HepG2 (cell line): ENCODE measurements around the gene CHL1. TPM values are rescaled to one million over a fixed set of nuclear protein-coding genes. Genes with fewer than 3 reads are reported as not detected.

Experiments used
- ATAC-seq: fragments of 200-7000 bp; cut with Tn5 transposase; 3 replicates; pipeline ENCODE4 v1.9.1; 2020; ENCODE audit warnings: mild to moderate bottlenecking, moderate library complexity
- BruUV-seq: library from RNA; stranded (reverse); fragments of 400-500 nt; replicated peaks from 2 replicates; lab custom pipeline; 2021; lab: Mats Ljungman, UMichigan
- CTCF ChIA-PET: fragments of 300-600 bp; formaldehyde crosslinking; extraction: SDS; loops from one replicate; lab custom pipeline; 2021; ENCODE audit warnings: low total read pairs, inconsistent platforms, low intra/inter-chr PET ratio; lab: Yijun Ruan, JAX
- POLR2A ChIA-PET: fragments of 350-600 bp; sonication (Branson Sonifier 250); formaldehyde crosslinking; loops from one replicate; lab custom pipeline; 2020; ENCODE audit warnings: antibody characterized with exemption, inconsistent platforms; lab: Yijun Ruan, JAX
- DNase-seq: peaks from one replicate; pipeline ENCODE4 v3.0.0-alpha.2; 2015; ENCODE audit warnings: low spot score
- FAIRE-seq: peaks from 3 replicates; lab custom pipeline; 2011; peaks lifted over from hg19 to GRCh38; lab: Jason Lieb, UNC
- H2AFZ ChIP-seq: one replicate; pipeline ENCODE4 v1.6.1; 2011; ENCODE audit warnings: low read length, inconsistent platforms
- H3K27ac ChIP-seq: fragments of 300-600 bp; 3 replicates; pipeline ENCODE4 v1.8.0; 2011; ENCODE audit warnings: mixed run types, mild to moderate bottlenecking, mixed read lengths, low read length, inconsistent platforms; ENCODE audit not compliant: insufficient read depth; ENCODE audit errors: extremely low read length
- H3K27me3 ChIP-seq, 2 experiments: fragments of 200-600 bp in 1 of 2; 2 replicates in 1 of 2; 3 replicates in 1 of 2; pipeline versions ENCODE4 v1.6.0 to v1.8.0; 2011; ENCODE audit warnings: low read length in 2 of 2, mild to moderate bottlenecking in 2 of 2, moderate library complexity in 2 of 2, inconsistent platforms in 1 of 2; ENCODE audit not compliant: insufficient read depth in 2 of 2, control insufficient read depth in 1 of 2
- H3K36me3 ChIP-seq, 2 experiments: fragments of 200-600 bp in 1 of 2; replicated peaks in 1 of 2; 2 replicates in 1 of 2; 3 replicates in 1 of 2; pipeline versions ENCODE4 v1.5.1 to v1.8.0; 2011; ENCODE audit warnings: low read length in 2 of 2, inconsistent platforms in 1 of 2; ENCODE audit not compliant: insufficient read depth in 2 of 2, control insufficient read depth in 1 of 2
- H3K4me1 ChIP-seq: 2 replicates; pipeline ENCODE4 v1.5.1; 2012; ENCODE audit warnings: low read length, inconsistent platforms; ENCODE audit not compliant: insufficient read depth
- H3K4me2 ChIP-seq: 2 replicates; pipeline ENCODE4 v1.6.0; 2011; ENCODE audit warnings: low read depth, low read length, inconsistent platforms
- H3K4me3 ChIP-seq, 3 experiments: fragments of 200-600 bp in 1 of 3; sonication (generic), shearing (Covaris generic) in 1 of 3; replicated peaks in 1 of 3; 2 replicates each; pipeline ENCODE4 v1.5.1; 2011 to 2016; ENCODE audit warnings: low read length in 3 of 3, inconsistent platforms in 2 of 3, low read depth in 2 of 3, mild to moderate bottlenecking in 2 of 3, control low read depth in 1 of 3, mixed read lengths in 1 of 3; ENCODE audit not compliant: insufficient read depth in 1 of 3
- H3K79me2 ChIP-seq: one replicate; pipeline ENCODE4 v1.6.1; 2011; ENCODE audit warnings: low read length, inconsistent platforms; ENCODE audit not compliant: insufficient read depth
- H3K9ac ChIP-seq: 2 replicates; pipeline ENCODE4 v1.6.0; 2011; ENCODE audit warnings: mild to moderate bottlenecking, low read depth, low read length, inconsistent platforms; ENCODE audit not compliant: insufficient read depth
- H3K9me3 ChIP-seq: 2 replicates; pipeline ENCODE4 v1.5.1; 2012; ENCODE audit warnings: mild to moderate bottlenecking, low read length
- H4K20me1 ChIP-seq: 2 replicates; pipeline ENCODE4 v1.6.0; 2011; ENCODE audit warnings: inconsistent platforms, mild to moderate bottlenecking, low read length, moderate library complexity; ENCODE audit not compliant: insufficient read depth
- HMGXB4 ChIP-seq, 2 experiments: sonication (generic) in 1 of 2; formaldehyde crosslinking in 1 of 2; IDR thresholded peaks; 2 replicates each; pipeline versions ENCODE4 v1.4.0 to v1.6.1; 2018 to 2020; ENCODE audit warnings: missing genetic modification reagents in 2 of 2, borderline replicate concordance in 1 of 2, low read depth in 1 of 2, mild to moderate bottlenecking in 1 of 2, missing biosample characterization in 1 of 2
- JUN ChIP-seq: sonication (generic); formaldehyde crosslinking; IDR thresholded peaks from 2 replicates; pipeline ENCODE4 v1.4.0; 2020; ENCODE audit warnings: mild to moderate bottlenecking, missing genetic modification reagents
- JUND ChIP-seq: sonication (generic); formaldehyde crosslinking; IDR thresholded peaks from 2 replicates; pipeline ENCODE4 v1.8.0; 2022; ENCODE audit warnings: mild to moderate bottlenecking, missing genetic modification reagents
- KIAA2018 ChIP-seq: sonication (generic); formaldehyde crosslinking; IDR thresholded peaks from 2 replicates; pipeline ENCODE4 v1.5.0; 2020; ENCODE audit warnings: mild to moderate bottlenecking, missing genetic modification reagents, borderline replicate concordance
- PHB2 ChIP-seq: fragments of 450-650 bp; IDR thresholded peaks from 2 replicates; pipeline ENCODE4 v1.6.1; 2018; ENCODE audit not compliant: partially characterized antibody
- PRMT3 ChIP-seq: sonication (generic); formaldehyde crosslinking; IDR thresholded peaks from 2 replicates; pipeline ENCODE4 v1.8.1; 2022; ENCODE audit warnings: low read depth, mild to moderate bottlenecking, moderate library complexity, missing genetic modification reagents, borderline replicate concordance
- YEATS4 ChIP-seq: sonication (generic); formaldehyde crosslinking; IDR thresholded peaks from 2 replicates; pipeline ENCODE4 v1.4.0; 2020; ENCODE audit warnings: missing genetic modification reagents, borderline replicate concordance
- ZBTB42 ChIP-seq: sonication (generic); formaldehyde crosslinking; IDR thresholded peaks from 2 replicates; pipeline ENCODE4 v1.5.0; 2020; ENCODE audit warnings: mild to moderate bottlenecking, missing genetic modification reagents
- WGBS: methylation state at CpG from one replicate; pipeline ENCODE4 v1.1.6; 2017; ENCODE audit warnings: low lambda C conversion rate; 5-methylcytosine and 5-hydroxymethylcytosine counted together
- in situ Hi-C: cut with HindIII; loops from 2 replicates; pipeline ENCODE4 v1.10.0; 2017; ENCODE audit warnings: low pct_unique_long_range_greater_than_20kb; ENCODE audit not compliant: extremely low pct_ligation_motif_present
- intact Hi-C: fragments of 100-400 bp; cut with micrococcal nuclease; formaldehyde crosslinking; loops from one replicate; pipeline ENCODE4 v1.10.0; 2022; ENCODE audit not compliant: unreplicated experiment
- polyA plus RNA-seq, 8 experiments: library from polyadenylated mRNA; depleted of rRNA in 3 of 8; stranded (reverse) in 7 of 8; unstranded in 1 of 8; fragments of >200 nt; fragmentation: Illumina TruSeq in 4 of 8; extraction: Trizol in 4 of 8; gene quantifications; 2 replicates each; pipeline versions ENCODE4 v1.2.1 to v1.2.3, GENCODE V29; 2011 to 2016; ENCODE audit warnings: low read depth in 4 of 8, missing spikeins in 1 of 8, mixed read lengths in 1 of 8; ENCODE audit not compliant: insufficient read depth in 1 of 8
- total RNA-seq, 5 experiments: library from RNA; depleted of rRNA; stranded (reverse); fragments of >200 nt; fragmentation: Illumina TruSeq; extraction: Trizol; gene quantifications; 2 replicates each; pipeline ENCODE4 v1.2.3, GENCODE V29; 2016; ENCODE audit warnings: low read depth in 1 of 5

The CHL1 gene
- total and polyA plus RNA-seq, 2 of the 13 experiments (the other 11 are each of a cell fraction or from before 2014, with no cell fraction given), result not detected

DNA sequence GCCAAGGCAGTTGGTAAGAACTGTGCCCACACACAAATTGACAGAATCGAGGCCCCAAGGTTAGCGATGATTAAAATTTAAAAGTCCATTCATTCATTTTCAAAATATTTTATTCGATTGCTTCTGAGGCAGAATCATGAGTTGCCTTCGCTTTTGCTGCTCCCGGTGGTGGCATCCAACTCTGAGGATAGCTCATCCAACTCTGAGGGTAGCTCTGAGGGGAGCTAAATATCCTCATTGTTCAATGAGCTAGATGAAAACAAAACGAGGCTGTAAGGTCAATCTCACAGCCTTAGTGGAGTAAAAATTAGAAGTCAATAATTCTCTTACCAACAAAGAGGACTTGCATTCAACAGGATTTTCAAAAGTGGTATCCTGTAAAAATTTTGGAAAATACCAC lies 897 bp upstream of the CHL1 start (continued):
- TF ChIP-seq KIAA2018, result no peak
- no peak for TF ChIP-seq JUND (CRISPR knock-in tag)

- no peak for FAIRE-seq
- H3K36me3 ChIP-seq, result no peaks in the 10 kb centered on the region
- ChIA-PET POLR2A (no interaction called here), CTCF (no interaction called here)
- BruUV-seq, result no TSS peak
- in situ Hi-C loops (no loop called here), intact Hi-C loops (no loop called here)
- H3K4me3 ChIP-seq, result no peak overlapping the region
- WGBS, result 53% methylated on average over 15 of the region's 56 CpGs
- H2AFZ ChIP-seq, result no peak overlapping the region
- H3K4me2 ChIP-seq, result no peak overlapping the region
- H3K27ac ChIP-seq, result no peak overlapping the region
- no peaks in the 10 kb centered on the region for H3K9me3 ChIP-seq
- H3K4me1 ChIP-seq, result no peaks in the 10 kb centered on the region
- no peaks in the 10 kb centered on the region for H3K79me2 ChIP-seq
- ATAC-seq, result no peak; the same call in 1 of the 3 replicates
- no peak for DNase-seq
- H3K9ac ChIP-seq, result no peak overlapping the region
- H4K20me1 ChIP-seq, result no peaks in the 10 kb centered on the region
- peaks cover 0 to 7% of the 10 kb centered on the region in 2 experiments; a peak in 3 of 5 replicates for H3K27me3 ChIP-seq
- TF ChIP-seq JUN (no peak), YEATS4 (no peak), ZBTB42 (CRISPR knock-in tag) (no peak), HMGXB4 (CRISPR knock-in tag; IDR thresholded peaks at IDR 0.05; ENCODE audit: borderline replicate concordance in 1 of 2, low read depth in 1 of 2) (no peak), PHB2 (no peak), PRMT3 (CRISPR knock-in tag) (no peak)
These were observed 725 bp downstream of the CHL1 start for GRCh38 chr3:197149-197827.
